Middle frontal gyrus (tissue), 1 donor: ENCODE results near the gene UBE2V1.
"Not testable (repeated sequence)": the region's sequence is repeated elsewhere in the genome, so short reads cannot be mapped to it uniquely, and the experiment has no call there.

Experiments used
- DNase-seq: peaks from one replicate; pipeline ENCODE4 v3.0.0-alpha.2; 2015; ENCODE audit warnings: low spot score; ENCODE audit errors: extremely low spot score

UBE2V1 gene

GRCh38 chr20:50138120-50138478, 25.1 kb upstream of the UBE2V1 start:
- DNase-seq = no peak

- not testable (repeated sequence) for DNase-seq
These were observed 24.8 kb upstream of the UBE2V1 start for GRCh38 chr20:50137702-50138101.

- DNase-seq = no peak
These were observed 24.1 kb upstream of the UBE2V1 start for GRCh38 chr20:50136822-50137599.

GRCh38 chr20:50135157-50135556, 22.2 kb upstream of the UBE2V1 start:
- not testable (repeated sequence) for DNase-seq

GRCh38 chr20:50133474-50134217, 20.7 kb upstream of the UBE2V1 start:
- DNase-seq = no peak

- DNase-seq = no peak
These were observed 20.1 kb upstream of the UBE2V1 start for GRCh38 chr20:50133041-50133440.

- DNase-seq = no peak
These were observed 18.0 kb upstream of the UBE2V1 start for GRCh38 chr20:50130995-50131394.

GRCh38 chr20:50130356-50130723, 17.4 kb upstream of the UBE2V1 start:
- DNase-seq = no peak

- DNase-seq = no peak
These were observed 16.9 kb upstream of the UBE2V1 start for GRCh38 chr20:50129662-50130355.

- DNase-seq = no peak
These were observed 15.6 kb upstream of the UBE2V1 start for GRCh38 chr20:50128520-50128905.

- no peak for DNase-seq
These were observed 14.9 kb upstream of the UBE2V1 start for GRCh38 chr20:50127587-50128519.

GRCh38 chr20:50126662-50127061, 13.7 kb upstream of the UBE2V1 start:
- no peak for DNase-seq

GRCh38 chr20:50125279-50125678, 12.3 kb upstream of the UBE2V1 start:
- DNase-seq = no peak

GRCh38 chr20:50124496-50124895, 11.5 kb upstream of the UBE2V1 start:
- no peak for DNase-seq

GRCh38 chr20:50123418-50123817, 10.5 kb upstream of the UBE2V1 start:
- no peak for DNase-seq

GRCh38 chr20:50122763-50123162, 9.8 kb upstream of the UBE2V1 start:
- DNase-seq = no peak

GRCh38 chr20:50121858-50122271, 8.9 kb upstream of the UBE2V1 start:
- DNase-seq = no peak

GRCh38 chr20:50120935-50121693, 8.2 kb upstream of the UBE2V1 start:
- DNase-seq = peak; percentile 40

GRCh38 chr20:50118203-50118602, 5.3 kb upstream of the UBE2V1 start:
- no peak for DNase-seq

- no peak for DNase-seq
These were observed 3.5 kb upstream of the UBE2V1 start for GRCh38 chr20:50116368-50116999.
